GM19467 (cell line): ENCODE results near the gene BHMT2.

Experiments
- ATAC-seq: cut with Tn5 transposase; IDR thresholded peaks from one replicate; pipeline ENCODE4 v1.9.1; 2021; ENCODE audit warnings: mild to moderate bottlenecking, moderate library complexity; ENCODE audit not compliant: unreplicated experiment

BHMT2 gene, protein sequence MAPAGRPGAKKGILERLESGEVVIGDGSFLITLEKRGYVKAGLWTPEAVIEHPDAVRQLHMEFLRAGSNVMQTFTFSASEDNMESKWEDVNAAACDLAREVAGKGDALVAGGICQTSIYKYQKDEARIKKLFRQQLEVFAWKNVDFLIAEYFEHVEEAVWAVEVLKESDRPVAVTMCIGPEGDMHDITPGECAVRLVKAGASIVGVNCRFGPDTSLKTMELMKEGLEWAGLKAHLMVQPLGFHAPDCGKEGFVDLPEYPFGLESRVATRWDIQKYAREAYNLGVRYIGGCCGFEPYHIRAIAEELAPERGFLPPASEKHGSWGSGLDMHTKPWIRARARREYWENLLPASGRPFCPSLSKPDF

DNA sequence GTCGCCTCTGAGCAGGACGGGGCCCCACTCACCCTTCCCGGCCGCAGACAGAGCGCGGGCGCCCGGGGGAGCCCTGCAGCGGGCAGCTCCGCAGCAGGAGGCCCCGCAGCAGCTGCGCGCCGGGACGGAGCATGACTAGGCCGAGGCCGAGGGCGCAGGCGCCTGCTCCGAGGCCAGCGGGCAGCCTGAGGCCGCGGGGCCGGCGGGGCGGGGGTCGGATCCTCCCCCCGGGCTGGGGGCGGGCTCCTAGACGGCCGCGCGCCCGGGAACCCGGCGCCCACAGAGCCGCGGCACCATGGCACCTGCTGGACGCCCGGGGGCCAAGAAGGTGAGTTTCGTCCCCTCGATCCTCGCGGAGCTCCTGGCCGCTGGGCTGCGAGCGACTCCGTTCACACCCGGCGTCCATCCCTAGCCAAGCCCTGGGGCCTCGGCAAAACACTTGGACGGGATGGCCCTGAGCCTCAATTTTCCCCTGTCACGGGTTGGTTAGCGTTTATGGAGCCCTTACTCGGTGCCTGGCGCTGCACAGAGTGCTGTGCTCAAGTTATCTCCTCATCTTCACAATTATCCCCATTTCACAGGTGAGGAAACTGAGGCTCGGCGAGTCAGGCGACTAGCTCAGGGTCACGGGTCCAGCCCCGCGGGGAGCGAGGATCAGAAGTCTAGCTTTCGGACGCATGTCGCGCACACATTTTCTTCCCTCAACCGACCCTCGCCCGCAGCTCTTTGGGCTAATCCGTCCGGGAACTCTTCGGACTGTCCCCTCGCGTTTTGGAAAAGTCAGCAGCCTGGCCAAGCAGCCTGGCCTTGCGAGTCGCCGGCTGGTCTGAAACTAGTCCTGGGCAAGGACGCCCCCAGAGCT, at the start of gene BHMT2, which contains the start of gene DMGDH:
Gene BHMT2, plus strand, starts transcription at position 280 of the 862 bp plus-strand sequence. Its CDS starts 16 bp downstream, at position 296.
Gene DMGDH, minus strand, starts transcription at position 187 of the 862 bp plus-strand sequence. Its CDS starts 54 bp downstream, at position 133.
- ATAC-seq: no peak

DNA sequence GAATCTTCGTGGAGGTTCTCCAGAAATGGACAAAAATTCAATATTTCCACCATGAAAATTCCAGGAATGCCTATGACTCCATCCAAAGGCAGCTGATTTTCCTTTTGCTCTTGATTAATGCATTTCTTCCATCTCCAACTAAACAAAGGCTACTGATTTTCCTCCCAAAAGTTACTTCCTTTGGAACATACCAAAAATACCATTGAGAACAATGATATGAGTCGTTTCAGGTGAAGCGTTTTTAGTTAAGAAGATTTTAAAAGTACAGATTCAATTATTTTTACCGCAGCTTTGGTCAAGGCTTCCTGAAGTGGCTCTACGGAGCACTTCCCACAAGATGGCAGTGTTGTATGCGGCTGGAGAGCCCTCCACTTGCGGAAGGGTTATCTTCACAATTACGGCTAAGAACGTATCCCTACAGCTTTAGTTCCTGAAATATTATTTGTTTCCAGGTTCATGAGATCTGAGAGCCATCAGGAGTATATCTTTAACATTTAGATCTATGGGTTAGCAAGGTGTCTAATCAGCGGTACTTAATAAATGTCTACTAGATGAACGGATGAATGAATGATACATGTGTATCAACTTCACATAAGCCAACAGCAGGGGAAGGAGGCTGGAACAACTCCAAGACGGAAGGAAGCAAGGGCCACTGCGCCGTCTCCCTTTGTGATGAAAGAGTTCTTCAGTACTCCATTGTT, 48.6 kb upstream of the BHMT2 start:
- ATAC-seq: no peak

DNA sequence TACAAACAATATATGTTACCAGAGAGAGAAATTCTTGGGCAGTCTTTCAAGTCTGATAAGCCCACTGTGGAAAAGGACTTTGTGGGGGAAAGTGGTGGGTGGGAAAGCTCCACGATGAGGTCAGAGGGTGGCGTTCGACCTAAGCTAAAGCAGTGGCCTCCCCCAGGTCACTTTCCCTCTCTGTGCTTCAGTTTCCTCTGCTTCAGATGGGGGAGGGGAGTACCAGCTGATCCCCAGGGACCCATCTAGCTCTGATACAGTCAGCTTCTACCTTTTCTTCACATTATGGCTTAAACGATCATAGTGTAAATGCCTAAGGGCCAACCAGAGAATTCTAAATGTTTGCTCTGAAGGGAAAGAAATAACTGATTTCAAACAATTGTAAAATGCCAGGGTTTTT, 47.8 kb upstream of the BHMT2 start:
- ATAC-seq: no peak

DNA sequence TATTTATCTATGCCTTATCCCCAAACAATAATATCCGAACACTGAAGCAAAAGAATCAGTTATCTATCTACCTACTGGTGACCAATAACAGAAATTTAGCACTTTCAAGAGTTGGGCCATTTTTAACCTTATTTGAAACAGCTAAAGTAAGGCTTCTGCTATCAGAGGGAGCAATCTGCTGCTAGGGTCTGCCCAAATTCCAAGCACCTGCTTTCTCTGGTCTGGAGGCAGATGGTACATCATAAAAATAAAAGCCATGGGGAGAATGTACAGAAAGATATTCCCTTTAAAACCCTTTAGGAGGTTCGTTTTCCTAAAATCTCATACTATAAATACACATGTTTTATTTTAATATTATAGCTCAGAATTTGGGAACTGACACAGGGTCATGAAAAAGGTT, 46.8 kb upstream of the BHMT2 start:
- no peak for ATAC-seq

DNA sequence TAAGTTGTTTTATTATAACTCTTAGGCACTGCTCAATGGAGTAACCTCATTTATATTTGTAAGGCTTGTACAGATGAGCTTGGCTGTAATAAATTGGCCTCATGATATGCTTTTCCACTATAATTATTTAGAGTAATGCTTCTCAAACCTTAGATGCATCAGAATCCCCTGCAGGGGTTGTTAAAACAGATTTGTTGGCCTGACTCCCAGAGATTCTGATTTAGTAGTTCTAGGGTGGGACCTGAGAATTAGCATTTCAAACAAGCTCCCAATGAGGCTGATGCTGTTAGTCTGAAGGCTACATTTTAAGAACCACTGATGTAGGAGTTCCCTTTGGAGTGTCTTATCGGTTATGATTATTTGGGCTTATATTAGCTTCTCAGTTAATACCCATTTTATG, 46.2 kb upstream of the BHMT2 start:
- no peak for ATAC-seq

DNA sequence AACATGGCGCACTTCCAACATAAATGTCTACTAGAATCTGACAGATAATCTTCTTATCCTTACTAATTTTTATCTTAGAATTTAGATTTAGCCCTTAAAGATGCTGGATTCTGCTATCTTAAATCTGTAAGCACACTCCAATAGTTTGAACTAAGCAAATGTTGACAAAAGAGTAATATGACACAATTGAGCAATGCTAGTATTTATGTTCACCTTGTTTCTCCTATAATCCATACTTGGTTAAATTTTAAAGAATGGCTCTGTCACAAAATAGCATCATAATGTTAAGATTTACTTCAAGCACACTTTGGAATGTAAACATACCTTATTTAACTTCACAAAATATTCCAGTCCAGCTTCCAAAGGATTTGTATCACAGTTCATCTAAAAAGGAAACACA, 45.6 kb upstream of the BHMT2 start:
- ATAC-seq: no peak

DNA sequence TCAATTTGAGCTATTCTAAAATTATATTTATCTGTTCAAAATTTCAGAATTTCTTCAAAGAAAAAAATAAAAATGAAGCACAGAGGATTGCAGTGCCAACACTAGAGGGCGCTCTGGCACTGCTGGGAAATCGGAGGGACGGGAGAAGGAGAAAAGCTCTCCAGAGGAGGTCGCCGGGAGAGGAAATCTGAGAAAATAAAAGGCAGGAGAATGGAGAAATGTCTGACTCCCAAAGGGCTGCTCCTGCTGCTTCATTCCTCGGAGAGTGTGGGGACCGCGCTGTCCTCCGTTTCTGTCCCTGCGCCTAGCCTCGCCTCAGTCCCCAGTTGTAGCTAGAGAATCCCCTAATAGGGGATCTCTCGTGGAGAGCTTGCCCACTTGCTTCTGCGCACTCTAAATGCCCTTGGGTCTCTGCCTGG, 44.5 kb upstream of the BHMT2 start:
- ATAC-seq: no peak

DNA sequence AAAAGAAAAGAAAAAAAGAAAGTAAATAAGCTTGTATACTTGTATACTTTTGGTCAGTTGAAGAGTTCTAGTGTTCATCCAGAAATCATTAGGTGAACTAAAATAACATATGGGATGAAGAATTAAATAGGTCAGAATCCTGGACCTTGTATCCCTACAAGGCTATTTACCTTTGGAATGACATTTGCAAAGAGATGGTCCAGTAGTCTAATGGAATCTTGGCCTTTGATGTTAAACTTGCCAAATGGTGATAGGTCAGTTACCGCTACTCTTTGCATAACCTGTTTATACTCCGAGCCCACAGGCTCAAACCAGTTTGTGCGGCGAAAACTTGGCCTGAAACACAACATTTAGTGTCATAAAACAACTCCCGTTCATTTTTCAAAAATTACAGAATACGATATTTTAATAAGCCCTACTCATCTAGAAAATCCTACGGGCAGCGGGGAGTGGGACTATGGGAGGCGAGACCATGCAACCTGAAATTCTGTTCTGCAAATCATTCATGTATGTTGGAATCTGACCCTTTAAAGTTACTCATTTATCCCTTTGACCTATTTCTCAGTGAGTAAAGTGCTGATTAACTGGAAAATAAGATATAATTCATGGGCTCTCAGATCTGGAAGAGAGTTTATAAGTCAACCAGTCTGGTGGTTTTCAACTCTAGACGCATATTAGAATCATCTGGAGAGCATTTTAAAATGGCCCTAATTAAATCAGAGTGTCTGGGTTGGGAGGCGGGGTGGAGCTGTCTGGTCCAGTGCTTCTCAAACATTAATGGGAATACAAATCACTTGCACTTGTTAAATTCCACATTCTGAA, 38.7 kb upstream of the BHMT2 start:
- no peak for ATAC-seq

DNA sequence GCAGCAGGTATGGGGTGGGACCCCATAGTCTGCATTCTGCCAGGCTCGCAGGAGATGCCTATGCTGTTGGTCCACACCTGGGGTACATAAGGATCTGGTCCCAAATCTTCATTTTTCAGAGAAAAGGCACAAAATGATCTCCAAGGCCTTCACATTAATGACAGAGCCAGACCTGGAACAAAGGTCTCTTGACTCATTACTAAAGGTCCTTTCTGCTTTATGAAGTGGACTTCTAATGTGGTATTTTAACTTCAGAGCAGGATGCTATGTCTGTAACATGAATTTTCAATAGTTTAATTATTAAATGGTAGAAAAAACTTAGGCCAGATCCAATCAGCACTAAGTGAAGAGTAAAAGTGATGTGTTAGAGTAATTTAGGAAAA, 38.1 kb upstream of the BHMT2 start:
- ATAC-seq: no peak

DNA sequence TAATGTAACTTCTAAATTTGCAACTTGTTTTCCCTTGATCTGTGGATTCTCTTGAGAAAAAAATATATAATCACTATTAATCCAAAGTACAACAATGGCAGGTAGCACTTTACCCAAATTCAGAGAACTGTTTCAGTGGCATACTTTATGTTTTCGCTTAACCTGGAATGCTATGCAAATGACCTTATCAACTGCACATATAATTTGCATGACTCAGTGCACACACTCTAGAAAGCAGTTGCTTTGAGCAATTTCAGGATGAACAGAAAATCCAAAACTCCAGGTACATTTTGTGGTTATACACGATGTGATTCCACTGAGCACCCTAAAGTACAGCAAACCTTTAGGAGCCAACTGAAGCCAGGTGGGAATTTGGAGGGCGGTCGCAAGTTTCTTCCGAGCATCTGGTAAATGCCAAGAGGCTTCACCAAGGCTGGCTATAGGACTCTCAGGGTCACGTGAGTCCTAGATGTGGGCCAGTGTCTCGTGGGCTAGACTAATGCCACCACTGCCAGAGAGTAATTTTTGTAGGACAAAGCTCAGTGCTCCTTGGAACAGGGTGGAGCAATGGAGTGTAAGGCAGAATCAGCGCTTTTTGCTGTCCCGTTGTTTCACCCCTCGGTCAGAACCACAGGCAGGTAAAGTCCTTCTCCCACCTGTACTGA, 37.4 kb upstream of the BHMT2 start:
- ATAC-seq: no peak

DNA sequence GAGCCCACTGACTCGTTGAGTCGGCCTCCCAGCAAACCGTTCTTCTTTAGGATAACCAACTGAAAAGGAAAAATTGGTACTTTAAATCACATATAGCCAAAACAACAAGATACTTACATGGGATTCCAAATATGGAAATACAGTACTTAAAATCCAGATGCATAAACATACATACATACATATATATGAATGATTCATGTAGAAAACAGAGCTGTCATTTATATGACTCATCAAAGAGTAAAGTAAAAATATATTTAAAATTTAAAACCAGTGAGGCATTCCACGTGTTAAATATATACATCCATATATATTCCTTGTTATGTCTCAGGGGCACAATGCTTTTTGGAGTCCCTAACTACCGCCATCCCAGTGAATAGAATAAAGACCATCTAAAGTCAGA, 36.8 kb upstream of the BHMT2 start:
- ATAC-seq: no peak

DNA sequence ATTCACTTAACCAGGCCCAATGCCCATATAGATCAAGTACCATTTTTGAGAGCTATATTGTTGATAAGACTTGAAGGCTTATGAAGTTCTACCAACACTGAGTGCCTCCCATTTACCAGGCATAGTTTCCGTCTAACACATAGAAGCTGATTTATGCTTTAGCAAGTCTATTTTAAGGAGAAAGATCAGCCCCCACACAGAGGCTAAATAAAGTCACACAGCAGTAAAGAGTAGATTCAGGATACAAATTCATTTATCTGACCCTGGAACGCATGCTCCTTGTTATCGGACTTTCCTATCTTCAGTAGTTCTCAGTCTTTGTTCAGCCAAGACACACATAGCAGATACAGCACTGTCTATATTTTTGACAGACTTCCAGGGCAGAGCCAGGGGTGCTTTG, 34.3 kb upstream of the BHMT2 start:
- ATAC-seq: no peak

DNA sequence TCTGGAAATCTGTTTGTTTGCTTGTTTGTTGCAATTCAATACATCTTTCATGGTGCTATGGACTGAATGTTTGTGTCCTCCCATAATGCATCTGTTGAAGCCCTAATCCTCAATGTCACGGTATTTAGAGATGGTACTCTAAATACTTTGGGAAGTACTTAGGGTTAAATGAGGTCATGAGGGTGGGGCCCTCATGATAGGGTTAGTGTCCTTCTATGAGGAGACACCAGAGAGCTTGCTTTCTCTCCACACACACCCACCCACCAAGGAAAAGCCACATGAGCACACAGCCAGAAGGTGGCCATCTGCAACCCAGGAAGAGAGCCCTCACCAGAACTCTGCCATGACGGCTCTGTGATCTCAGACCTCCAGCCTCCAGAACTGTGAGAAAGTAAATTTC, 32.8 kb upstream of the BHMT2 start:
- no peak for ATAC-seq

DNA sequence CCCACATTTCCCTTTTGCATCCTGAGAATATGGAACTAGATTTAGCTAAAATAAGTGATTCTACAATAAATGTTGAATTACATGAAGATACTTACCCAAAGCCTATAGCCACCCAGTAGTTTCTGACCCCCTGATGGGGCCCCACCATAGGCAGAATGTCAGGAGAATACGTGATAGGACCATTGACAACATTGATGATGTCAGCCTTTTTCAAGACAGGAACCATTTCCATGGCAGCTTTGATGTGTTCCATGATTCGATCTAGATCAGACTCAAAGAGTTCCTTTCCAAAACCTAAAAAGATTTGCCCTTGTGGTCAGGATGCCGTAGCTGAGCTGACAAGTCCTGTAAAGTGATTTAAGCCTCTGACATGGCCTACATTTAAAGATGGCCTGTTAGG, 27.4 kb upstream of the BHMT2 start:
- no peak for ATAC-seq

DNA sequence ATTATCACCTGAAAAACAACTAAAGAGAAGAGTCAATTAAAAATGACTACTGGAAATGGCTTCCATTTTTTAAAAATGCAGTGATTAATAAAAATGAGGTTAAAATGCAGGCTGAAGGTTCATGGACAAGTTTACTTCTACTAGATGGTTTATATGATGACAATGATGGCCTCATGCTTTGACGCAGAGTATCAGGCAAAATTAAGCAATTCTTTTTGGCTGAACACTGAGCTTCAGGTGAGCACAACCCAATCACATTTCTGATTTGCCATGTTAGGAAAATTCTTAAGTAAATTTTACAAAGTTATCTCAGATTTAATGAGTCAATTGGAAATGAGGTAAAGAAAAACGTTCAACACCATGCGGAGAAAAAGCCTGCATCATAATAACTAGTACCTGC, 22.4 kb upstream of the BHMT2 start:
- ATAC-seq: no peak

DNA sequence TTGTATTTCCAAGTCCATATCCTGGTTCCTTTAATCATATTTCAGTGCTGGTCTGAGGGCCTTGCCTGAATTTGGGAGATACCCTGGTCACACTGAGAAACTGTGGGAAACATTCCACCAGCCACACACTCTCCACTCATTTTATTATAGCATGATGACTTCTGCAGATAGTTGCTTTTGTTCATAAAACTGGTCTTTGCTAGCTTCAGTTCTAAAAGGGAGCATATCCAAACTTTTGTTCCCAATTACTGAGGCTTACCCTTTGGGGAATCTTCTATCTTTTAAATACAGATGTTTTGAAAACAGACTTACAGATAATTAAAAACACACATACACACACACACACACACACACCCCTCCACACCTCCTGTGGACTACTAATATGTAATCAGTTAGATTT, 21.1 kb upstream of the BHMT2 start:
- ATAC-seq: no peak

DNA sequence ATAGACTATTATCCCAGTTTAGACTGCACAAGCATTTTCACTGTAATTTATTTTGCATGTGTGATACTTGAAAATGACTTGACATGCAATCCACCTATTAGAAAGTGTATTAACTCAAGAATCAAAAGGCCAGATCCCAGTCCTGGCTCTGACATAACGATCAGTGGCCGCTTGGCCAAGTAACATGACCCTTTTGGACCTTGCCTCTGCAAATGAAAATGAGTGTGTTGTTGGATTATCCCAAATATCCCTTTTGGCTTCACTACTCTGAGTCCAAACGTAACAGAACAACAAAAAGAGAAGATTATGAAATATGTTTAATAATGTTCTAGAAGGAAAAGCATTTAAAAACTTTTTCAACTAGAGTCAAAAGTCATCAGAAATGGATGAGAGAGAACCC, 19.1 kb upstream of the BHMT2 start:
- ATAC-seq: no peak

DNA sequence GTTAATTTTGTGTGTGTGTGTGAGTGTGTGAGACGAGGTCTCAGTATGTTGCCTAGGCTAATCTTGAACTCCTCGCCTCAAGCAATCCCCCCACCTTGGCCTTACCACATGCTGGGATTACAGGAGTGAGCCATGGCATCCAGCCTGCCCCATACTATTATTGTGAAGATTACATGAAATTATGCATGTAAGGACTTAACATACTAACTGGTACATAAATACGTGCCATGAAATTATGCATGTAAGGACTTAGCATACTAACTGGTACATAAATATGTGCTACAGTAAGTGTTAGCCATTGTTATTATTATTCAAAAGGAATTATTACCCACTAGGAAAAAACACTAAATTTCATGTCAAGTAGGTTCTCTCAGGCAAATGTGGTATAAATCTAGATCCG, 16.2 kb upstream of the BHMT2 start:
- ATAC-seq: no peak

DNA sequence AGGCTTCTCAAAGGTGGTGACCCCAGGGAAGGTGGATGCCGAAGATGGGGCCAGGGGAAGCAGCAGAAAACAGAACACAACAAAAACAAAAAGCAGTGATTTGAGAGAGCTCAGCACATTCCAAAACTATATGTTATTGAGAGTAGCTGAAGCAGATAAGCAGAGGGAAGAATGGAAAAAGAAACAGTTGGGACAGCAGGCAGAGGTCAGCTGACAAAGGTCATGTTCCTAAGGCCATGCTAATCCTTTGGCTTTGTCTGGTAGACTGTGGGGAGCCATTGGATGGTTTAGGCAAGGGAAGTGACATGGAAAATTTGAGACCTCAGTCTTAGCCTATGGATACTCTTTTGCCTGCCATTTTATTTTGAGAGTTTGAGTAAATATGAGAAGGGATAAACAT, 14.6 kb upstream of the BHMT2 start:
- ATAC-seq: no peak

DNA sequence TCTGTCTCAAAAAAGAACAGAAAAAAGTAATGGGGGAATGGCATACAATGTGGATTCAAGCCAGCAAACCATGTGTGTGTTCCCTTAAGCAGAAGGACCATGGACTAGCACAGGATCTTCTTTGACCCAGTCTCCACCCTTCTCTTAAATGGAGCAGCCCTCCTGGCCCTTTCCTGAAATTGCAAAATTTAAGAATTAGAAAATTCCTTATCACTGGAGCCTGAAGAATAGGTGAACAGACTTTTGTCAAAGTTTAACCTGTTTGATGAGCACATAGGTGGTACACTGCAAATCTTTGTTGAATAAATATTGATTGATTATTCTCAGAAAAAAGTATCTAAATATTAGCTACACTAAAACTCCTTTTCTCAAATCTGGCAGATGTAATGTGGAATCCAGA, 12.7 kb upstream of the BHMT2 start:
- no peak for ATAC-seq
